Fibroblast of mammary gland (primary cell): ENCODE results near the gene TAL1.

ENCODE experiments used
- DNase-seq: peaks from one replicate; pipeline ENCODE4 v3.0.0-alpha.2; 2010; ENCODE audit warnings: low read depth
- H3K4me3 ChIP-seq: 2 replicates; pipeline ENCODE4 v1.5.1; 2011; ENCODE audit warnings: low read depth, mild to moderate bottlenecking, low read length, moderate library complexity; ENCODE audit not compliant: control insufficient read depth
- TF ChIP-seq, protein P1 (sequence below): conservative IDR thresholded peaks from 2 replicates; pipeline ENCODE4 v1.5.1; 2011; ENCODE audit warnings: low read depth, low read length, inconsistent platforms; ENCODE audit not compliant: control insufficient read depth, insufficient read depth

TAL1 gene

GRCh38 chr1:47235806-47236205, 3.8 kb upstream of the TAL1 start:
- H3K4me3 ChIP-seq, result no peak overlapping the region
- TF ChIP-seq, protein P1, sequence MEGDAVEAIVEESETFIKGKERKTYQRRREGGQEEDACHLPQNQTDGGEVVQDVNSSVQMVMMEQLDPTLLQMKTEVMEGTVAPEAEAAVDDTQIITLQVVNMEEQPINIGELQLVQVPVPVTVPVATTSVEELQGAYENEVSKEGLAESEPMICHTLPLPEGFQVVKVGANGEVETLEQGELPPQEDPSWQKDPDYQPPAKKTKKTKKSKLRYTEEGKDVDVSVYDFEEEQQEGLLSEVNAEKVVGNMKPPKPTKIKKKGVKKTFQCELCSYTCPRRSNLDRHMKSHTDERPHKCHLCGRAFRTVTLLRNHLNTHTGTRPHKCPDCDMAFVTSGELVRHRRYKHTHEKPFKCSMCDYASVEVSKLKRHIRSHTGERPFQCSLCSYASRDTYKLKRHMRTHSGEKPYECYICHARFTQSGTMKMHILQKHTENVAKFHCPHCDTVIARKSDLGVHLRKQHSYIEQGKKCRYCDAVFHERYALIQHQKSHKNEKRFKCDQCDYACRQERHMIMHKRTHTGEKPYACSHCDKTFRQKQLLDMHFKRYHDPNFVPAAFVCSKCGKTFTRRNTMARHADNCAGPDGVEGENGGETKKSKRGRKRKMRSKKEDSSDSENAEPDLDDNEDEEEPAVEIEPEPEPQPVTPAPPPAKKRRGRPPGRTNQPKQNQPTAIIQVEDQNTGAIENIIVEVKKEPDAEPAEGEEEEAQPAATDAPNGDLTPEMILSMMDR, result no peak
- no peak for DNase-seq

- DNase-seq, result no peak
- H3K4me3 ChIP-seq, result no peak overlapping the region
- TF ChIP-seq, protein P1, result no peak
Observed at GRCh38 chr1:47235241-47235681, 3.2 kb upstream of the TAL1 start.

- DNase-seq, result no peak
- no peak overlapping the region for H3K4me3 ChIP-seq
- TF ChIP-seq, protein P1, result no peak
Observed at GRCh38 chr1:47233186-47233585, 1.2 kb upstream of the TAL1 start.

GRCh38 chr1:47231301-47232186, 481 bp downstream of the TAL1 start:
- TF ChIP-seq, protein P1, result no peak
- DNase-seq, result peak; percentile 35
- H3K4me3 ChIP-seq, result peak overlapping the region; percentile 9

DNA sequence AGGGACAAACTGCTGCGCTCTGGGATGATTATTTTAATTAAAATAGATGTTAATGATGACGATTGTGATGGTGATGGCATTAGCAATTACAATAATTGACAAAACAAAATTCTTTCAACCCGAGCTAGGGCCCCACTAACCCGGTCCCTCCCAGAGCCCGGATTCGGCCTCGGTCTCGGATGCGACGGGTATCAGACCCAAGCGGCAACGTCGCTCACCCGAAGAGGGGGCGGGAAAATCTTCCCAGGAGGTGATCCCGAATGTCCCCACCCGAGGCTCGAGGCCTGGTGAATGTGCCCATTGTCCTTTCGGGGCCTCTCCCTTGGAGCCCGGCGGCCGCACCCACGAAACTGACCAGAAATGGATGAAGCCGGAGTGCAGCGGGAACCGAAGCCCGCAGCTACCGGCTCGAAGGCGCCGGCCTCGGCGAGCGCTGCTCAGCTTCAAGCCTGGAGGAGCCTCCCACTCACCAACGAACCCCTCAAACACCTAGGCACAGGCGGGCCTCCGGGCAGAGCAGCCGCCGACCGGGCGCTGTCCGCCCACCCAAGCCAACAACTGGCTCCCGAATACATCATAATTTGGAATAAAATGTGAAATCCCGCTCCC, 1.2 kb downstream of the TAL1 start:
- TF ChIP-seq, protein P1, result no peak
- H3K4me3 ChIP-seq, result no peak overlapping the region
- no peak for DNase-seq

DNA sequence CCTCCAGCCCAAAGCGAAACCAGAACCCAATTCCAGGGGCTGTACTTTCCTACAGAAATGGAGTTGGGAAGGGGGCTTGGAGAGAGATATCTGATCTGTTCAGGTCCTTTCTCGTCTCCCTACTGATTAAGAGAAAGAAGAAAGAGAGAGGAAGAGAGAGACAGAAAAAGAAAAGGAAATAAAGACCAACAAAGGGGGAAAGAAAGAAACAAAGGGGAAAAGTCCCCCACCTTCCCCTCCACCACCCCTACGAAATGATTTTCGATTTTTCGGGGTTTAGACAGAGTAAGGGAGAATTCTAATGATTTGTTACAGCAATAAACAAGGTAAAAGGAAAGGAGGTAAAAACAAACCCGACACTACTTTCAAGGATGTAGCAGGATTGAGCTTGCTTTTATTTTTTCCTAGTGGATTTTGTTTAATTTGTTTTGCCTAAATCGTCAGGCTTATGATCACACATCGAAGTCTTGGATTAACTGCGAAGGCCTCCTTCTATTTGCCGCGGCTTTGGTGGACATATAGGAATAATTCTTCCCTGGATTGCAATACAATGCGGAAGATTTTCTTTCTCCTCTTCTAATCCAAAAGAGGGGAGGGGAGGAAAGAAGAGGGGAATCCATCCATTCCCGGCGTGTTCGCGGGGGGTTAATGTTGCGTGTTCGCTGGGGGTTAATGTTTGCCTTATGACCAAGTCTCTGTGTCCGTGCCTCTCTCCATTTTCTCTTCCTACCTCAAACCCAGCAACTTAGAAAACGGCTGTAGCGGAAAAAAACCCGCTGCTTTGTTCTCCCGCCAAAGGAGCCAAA, 1.9 kb downstream of the TAL1 start:
- no peak overlapping the region for H3K4me3 ChIP-seq
- TF ChIP-seq, protein P1, result no peak
- DNase-seq, result no peak
